Endothelial cell of hepatic sinusoid (primary cell): Measurements from ENCODE around the gene ANKRD33B.
"Not testable (repeated sequence)": the region's sequence is repeated elsewhere in the genome, so short reads cannot be mapped to it uniquely, and the experiment has no call there.

Experiments
- in situ Hi-C: cut with HindIII; loops from 2 replicates; pipeline ENCODE4 v1.10.0; 2017; ENCODE audit warnings: low sequenced_read_pairs

The ANKRD33B gene

DNA sequence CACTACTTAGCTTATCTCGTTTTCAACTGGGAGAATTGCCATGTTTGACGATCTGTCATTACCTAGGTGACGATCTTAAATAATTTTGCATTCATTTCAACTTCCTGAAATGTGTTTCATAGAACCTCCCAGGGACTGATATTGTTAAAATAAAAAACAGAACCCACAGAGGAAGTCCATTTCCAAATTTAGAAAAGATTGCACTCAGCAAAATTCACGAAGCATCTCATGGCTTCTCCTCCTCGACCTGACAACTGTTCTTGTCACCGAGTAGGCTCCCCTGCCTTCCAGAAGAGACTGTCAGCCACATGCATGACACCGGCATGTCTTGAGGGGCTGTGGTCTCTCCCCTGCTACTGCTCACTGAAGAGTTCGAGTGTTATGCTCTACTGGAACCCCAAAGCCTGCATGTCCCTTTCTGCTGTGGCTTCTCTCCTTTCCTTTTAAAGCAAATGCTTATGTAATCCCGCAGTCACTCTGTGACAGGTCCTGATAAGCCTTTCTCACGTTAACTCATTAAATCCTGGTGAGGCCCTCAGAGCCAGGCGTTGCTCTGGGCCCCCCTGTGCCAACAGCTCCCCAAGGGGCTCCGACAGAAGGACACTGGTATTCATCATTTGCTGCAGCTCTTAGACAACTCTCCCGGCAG lies 26.8 kb upstream of the ANKRD33B start:
- in situ Hi-C loops = no loop called here

- in situ Hi-C loops = no loop called here
Observed at GRCh38 chr5:10537624-10538023, 26.2 kb upstream of the ANKRD33B start.

DNA sequence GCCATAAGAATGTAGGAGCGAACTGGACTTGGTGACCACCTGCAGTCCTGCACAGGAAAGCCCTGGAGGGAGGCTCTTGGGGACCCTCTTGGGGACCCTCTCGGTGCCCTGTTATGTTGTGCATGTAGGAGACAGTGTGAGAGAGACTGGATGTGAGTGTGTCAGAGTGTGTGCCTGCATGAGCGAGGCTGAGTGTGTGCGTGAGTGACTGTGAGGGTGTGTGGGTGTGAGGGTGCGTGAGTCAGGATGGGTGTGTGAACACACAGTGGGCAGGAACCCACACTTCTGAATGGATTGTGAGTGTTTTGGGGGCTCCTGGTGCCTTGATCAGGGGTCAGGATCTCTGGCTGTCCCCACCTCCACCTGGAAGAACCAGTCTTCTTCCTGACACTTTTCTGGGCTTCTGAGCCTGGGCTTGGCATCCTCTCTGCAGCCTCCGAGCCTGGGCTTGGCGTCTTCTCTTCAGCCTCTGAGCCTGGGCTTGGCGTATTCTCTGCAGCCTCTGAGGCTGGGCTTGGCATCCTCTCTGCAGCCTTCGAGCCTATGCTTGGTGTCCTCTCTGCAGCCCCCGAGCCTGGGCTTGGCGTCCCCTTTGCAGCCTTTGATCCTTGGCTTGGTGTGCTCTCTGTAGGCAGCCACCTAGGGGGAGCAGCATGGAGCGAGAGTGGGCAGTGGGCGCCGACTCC lies 25.6 kb upstream of the ANKRD33B start:
- in situ Hi-C loops = no loop called here

GRCh38 chr5:10538789-10539686 lies 24.8 kb upstream of the ANKRD33B start:
- in situ Hi-C loops = no loop called here

DNA sequence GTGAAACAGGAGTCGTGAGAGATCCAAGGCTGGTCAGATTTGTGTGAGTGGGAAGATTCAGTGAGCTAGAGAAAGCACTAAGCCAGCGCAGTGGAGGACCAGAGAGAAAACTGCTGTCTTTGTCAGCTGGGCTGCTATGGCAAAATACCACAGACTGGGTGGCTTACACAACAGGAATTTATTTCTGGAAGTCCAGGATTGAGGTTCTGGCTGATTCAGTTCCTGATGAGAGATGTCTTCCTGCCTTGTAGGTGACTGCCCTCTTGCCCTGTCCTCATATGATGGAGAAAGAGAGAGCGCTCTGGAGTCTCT lies 24.2 kb upstream of the ANKRD33B start:
- in situ Hi-C loops = no loop called here

DNA sequence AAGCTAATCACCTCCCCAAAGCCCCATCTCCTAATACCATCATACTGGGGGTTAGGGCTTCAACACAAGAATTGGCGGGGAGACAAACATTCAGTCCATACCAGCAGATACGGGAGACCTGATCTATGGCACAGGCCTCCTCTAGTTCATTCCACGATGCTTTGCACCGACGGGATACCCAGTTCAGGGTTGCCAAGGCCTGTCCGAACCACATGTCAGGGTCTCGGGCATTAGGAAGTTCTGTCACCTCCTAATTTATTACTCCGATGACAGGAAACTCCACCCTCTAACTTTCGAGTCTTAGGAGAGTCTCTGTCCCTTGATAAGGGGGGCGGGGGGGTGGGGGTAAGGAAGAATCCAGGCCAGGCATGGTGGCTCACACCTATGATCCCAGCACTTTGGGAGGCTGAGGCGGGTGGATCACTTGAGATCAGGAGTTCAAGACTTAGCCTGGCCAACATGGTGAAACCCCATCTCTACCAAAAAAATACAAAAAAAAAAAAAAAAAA lies 23.8 kb upstream of the ANKRD33B start:
- in situ Hi-C loops = loop anchor here (5.0 kb wide), 4 partner anchors 52 to 88 kb away; no protein-coding TSS in a partner anchor

DNA sequence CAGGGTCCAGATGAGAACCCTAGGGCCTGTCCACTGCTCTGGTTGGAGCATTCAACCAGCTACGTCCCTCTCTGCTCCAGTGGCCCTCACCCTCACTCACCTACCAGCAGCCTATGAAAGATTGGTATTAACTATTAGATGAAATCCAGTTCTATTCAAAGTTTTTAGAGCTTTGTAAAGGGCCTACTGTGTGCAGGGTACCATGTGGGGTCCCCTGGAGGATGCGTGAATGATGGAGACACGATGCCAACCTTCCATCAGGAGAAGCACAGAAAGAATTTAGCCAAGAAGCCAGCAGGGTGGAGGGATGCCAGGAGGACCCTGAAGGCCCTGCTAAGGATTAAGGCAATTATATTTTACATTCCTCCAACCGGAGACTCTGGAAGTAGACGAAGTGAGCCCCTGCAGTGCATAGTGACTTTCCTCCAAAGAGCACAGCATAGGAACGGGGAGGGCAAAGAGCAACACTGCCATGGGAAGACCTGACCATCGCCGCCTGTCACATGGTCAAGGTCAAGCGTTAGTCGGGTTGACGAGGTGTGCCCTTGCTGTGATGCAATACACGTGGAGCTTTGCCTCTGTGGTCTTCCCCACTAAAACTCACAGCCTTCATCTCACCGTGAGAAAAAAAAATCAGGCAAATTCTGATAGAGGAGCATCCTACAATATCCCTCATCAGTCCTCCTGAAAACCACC lies 22.8 kb upstream of the ANKRD33B start:
- in situ Hi-C loops = loop anchor here (5.0 kb wide), 4 partner anchors 51 to 89 kb away; no protein-coding TSS in a partner anchor

DNA sequence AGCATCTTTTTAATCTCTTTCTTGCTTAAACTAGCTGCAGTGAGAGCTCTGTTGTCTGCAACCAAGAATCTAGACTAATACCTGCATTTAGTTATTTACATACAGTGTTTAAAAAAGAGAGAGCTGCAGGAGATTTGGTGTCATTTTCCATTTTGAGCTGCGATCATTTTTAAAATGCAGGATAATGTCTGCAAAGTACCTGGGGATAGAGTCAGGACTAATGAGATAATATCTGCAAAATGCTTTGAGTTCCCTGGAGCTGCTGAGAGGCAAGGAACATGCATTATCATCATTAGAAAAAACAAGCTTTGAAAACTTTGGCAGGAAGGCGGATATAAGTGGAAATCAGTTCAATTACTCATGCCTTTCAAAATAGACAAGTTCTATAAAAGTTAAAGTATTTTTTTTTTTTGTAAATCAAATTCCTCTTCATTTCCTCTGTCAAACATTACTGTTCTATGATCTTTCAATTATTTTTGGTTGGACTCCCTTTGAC lies 21.8 kb upstream of the ANKRD33B start:
- in situ Hi-C loops = loop anchor here (5.0 kb wide), 4 partner anchors 50 to 90 kb away; no protein-coding TSS in a partner anchor

DNA sequence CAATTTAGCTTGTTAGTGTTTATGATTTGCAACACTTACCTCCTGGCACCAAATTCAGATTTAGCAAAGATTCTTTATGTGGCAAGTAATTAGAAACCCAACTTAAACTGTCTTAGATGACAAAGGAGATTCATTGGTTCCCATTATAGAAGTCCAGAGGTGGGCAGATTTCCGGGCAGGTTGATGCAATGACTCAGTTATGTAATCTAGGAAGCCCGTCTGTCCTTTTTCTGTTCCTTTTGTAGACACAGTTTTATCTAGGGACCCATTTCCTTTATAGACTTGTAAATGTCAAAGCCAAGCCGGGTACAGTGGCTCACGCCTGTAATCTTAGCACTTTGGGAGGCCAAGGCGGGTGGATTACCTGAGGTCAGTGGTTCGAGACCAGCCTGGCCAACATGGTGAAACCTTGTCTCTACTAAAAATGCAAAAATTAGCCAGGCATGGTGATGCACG lies 20.3 kb upstream of the ANKRD33B start:
- in situ Hi-C loops = loop anchor here (5.0 kb wide), 4 partner anchors 49 to 91 kb away; no protein-coding TSS in a partner anchor

- in situ Hi-C loops = no loop called here
Observed at GRCh38 chr5:10545084-10545483, 18.8 kb upstream of the ANKRD33B start.

GRCh38 chr5:10546186-10546585 lies 17.7 kb upstream of the ANKRD33B start:
- in situ Hi-C loops = no loop called here

DNA sequence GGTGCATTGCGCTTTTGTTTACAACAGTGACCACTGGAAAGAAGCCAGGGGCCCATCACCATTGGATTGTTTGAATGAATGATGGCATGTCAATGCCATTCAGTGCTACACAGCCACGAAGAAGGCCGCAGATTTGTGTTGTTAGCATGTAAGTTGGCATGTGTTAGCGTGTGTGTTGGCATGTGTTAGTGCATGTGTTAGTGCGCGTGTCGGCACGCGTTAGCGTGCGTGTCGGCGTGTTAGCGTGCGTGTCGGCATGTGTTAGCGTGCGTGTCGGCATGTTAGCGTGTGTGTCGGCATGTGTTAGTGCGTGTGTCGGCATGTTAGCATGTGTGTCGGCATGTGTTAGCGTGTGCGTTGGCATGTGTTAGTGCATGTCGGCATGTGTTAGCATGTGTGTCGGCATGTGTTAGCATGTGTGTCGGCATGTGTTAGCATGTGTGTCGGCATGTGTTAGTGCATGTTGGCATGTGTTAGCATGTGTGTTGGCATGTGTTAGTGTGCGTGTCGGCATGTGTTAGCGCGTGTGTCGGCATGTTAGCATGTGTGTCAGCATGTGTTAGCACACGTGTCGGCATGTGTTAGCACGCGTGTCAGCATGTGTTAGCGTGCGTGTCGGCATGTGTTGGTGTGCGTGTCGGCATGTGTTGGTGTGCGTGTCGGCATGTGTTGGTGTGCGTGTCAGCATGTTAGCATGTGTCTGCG lies 15.3 kb upstream of the ANKRD33B start:
- in situ Hi-C loops = no loop called here

DNA sequence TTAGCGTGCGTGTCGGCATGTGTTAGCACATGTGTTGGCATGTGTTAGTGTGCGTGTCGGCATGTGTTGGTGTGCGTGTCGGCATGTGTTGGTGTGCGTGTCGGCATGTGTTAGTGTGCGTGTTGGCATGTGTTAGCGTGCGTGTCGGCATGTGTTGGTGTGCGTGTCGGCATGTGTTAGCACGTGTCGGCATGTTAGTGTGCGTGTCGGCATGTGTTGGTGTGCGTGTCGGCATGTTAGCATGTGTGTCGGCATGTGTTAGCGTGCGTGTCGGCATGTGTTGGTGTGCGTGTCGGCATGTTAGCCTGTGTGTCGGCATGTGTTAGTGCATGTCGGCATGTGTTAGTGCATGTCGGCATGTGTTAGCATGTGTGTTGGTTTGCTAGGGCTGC lies 14.8 kb upstream of the ANKRD33B start:
- in situ Hi-C loops = not testable (repeated sequence)

DNA sequence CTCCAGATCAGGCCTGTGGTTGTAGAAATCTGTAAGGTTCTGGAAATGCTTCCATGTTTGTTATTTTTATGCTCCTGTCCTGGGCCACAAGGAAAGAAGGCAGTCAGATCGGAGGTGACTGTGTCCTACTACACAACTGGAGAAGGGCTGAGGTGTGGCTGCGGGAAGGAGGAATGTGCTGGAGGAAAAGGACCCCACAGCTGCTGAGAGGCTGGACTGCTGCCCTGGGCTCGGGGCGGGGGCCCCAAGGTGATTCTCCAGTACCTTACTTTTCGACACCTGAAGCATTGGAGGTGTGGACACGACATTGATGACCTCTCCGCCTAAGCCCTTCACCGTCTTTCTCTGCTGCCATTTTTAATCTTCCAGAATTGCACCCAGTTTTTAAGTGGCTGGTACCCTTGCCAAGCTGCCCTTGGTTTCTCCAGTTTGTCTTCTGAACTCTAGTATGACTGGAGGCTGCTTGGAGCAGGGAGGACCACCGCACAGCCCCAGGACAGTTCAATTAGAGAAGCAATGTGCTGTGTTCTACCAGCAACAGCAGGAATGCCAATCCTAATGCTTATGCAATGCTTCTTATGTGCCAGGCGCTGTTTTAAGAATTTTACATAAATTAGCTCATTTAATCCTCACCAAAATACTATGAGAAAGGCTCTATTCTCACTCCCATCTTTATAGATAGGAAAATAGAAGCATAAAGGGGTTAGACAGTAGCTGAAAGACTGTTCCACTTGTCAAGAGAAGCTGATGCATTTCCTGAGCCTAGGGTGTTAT lies 13.5 kb upstream of the ANKRD33B start:
- in situ Hi-C loops = no loop called here

- in situ Hi-C loops = no loop called here
Observed at GRCh38 chr5:10551782-10552138, 12.1 kb upstream of the ANKRD33B start.

GRCh38 chr5:10552183-10553143 lies 11.4 kb upstream of the ANKRD33B start:
- in situ Hi-C loops = no loop called here

GRCh38 chr5:10553476-10553875 lies 10.4 kb upstream of the ANKRD33B start:
- in situ Hi-C loops = no loop called here

DNA sequence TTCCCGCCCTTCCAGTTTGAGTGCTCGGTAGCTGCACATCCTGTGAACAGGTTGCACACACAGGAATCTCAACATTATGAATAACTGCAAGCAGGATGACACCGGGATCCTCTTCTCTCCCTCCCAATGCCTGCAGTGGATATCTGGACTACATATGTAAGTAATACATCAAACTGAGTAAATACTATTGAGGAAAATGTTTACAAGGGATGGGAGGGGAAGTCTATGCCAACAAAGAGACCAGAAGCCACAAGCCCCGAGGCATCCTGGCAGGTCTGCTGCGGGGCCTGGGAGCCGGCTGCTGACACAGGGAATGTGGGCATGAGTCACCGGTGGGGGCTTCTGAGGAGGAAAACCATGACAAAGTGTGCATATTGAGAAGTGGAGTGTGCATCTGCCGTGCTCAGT lies 8.6 kb upstream of the ANKRD33B start:
- in situ Hi-C loops = no loop called here
